Vagina (tissue), 2 donors: ENCODE measurements around the gene RAPSN.

ENCODE experiments used
- POLR2A ChIP-seq, 2 donors: fragments of 450-650 bp; IDR thresholded peaks; one replicate each; pipeline ENCODE4 v1.6.1; 2017; ENCODE audit warnings: antibody characterized with exemption in 2 of 2, mild to moderate bottlenecking in 2 of 2, moderate library complexity in 2 of 2
- POLR2AphosphoS5 ChIP-seq, 2 donors: sonication (generic); formaldehyde crosslinking; IDR thresholded peaks; one replicate each; pipeline ENCODE4 v1.9.0; 2017; ENCODE audit warnings: antibody characterized with exemption in 2 of 2, mild to moderate bottlenecking in 2 of 2, low read depth in 1 of 2; ENCODE audit not compliant: insufficient read depth in 1 of 2

DNA sequence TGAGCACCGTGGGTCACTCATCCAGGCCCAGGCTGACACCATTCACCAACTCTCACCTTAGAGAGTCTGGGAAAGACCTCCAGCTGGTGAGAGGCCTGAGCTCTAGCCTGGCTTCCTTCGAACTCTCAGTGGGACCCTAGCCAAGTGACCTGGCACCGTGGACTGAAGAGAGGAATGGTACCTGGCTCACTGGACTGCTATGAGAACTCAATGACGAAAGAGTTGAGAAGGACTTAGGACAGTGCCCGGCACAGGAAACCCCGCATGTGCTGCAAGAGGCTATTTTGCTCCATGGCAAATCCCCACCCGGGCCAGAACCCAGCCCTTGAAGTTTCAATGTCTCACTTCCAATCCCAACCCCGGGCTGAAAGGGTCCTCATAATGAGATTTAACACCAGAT, 605 bp upstream of the RAPSN start:
- no peak for TF ChIP-seq POLR2AphosphoS5 (IDR thresholded peaks at IDR 0.05; ENCODE audit: insufficient read depth in 1 of 2, low read depth in 1 of 2)
- TF ChIP-seq POLR2A (IDR thresholded peaks at IDR 0.05), result no peak
